Right atrium auricular region (tissue), 2 donors: ENCODE results near the gene PRM3. TPM values are rescaled to one million over a fixed set of nuclear protein-coding genes. Genes with fewer than 3 reads are reported as not detected.

ENCODE experiments used
- DNase-seq: peaks from one replicate; pipeline ENCODE4 v3.0.0-alpha.2; 2019; ENCODE audit warnings: low spot score
- H3K27ac ChIP-seq, 2 donors: fragments of 200-600 bp; sonication (generic); 1 replicate in 1 of 2; 2 replicates in 1 of 2; pipeline ENCODE4 v1.5.1; 2016 to 2019
- H3K27me3 ChIP-seq, 2 donors: fragments of 200-600 bp; sonication (generic); one replicate each; pipeline versions ENCODE4 v1.5.1 to v1.6.0; 2017 to 2019
- H3K36me3 ChIP-seq: fragments of 200-600 bp; sonication (generic); one replicate; pipeline ENCODE4 v1.5.1; 2016
- H3K4me1 ChIP-seq, 2 donors: fragments of 200-600 bp; sonication (generic); one replicate each; pipeline versions ENCODE4 v1.5.1 to v1.6.0; 2017 to 2019
- H3K4me3 ChIP-seq, 2 donors: fragments of 200-600 bp; sonication (generic); 1 replicate in 1 of 2; 2 replicates in 1 of 2; pipeline ENCODE4 v1.5.1; 2017 to 2019; ENCODE audit warnings: mild to moderate bottlenecking in 1 of 2, moderate library complexity in 1 of 2
- H3K9me3 ChIP-seq, 2 donors: fragments of 200-600 bp; sonication (generic); one replicate each; pipeline ENCODE4 v1.5.1; 2019
- CTCF ChIP-seq, 2 donors: fragments of 200-600 bp; sonication (generic); IDR thresholded peaks; one replicate each; pipeline ENCODE4 v1.5.1; 2019; ENCODE audit warnings: antibody characterized with exemption in 2 of 2
- total RNA-seq, 2 donors: library from RNA; depleted of rRNA; stranded (reverse); fragments of >200 nt; gene quantifications; one replicate each; pipeline ENCODE4 v1.1.0, GENCODE V29; 2016

The PRM3 gene
- not detected for total RNA-seq

- Histone ChIP-seq H3K4me1 (no peaks in the 10 kb centered on the region), H3K4me3 (no peak within 1 kb of the TSS), H3K27ac (no peak within 1 kb of the TSS), H3K9me3 (no peaks in the 10 kb centered on the region), H3K27me3 (no peaks in the 10 kb centered on the region), H3K36me3 (no peaks in the 10 kb centered on the region)
- TF ChIP-seq CTCF (IDR thresholded peaks at IDR 0.05), result no peak
- no peak for DNase-seq
These were observed at the start of gene PRM3 for GRCh38 chr16:11272921-11273720. Gene PRM3, minus strand, starts transcription at chr16:11273629. Its CDS starts 34 bp downstream, at chr16:11273595.

- Histone ChIP-seq H3K4me1 (peaks cover 0 to 2% of the 10 kb centered on the region in 2 donors), H3K27me3 (no peaks in the 10 kb centered on the region), H3K9me3 (no peaks in the 10 kb centered on the region), H3K27ac (no peak overlapping the region), H3K4me3 (no peak overlapping the region), H3K36me3 (no peaks in the 10 kb centered on the region)
- no peak for TF ChIP-seq CTCF (IDR thresholded peaks at IDR 0.05)
- no peak for DNase-seq
These were observed 49.4 kb upstream of the PRM3 start for GRCh38 chr16:11322823-11323222.

- no peaks in the 10 kb centered on the region for H3K36me3 ChIP-seq
- H3K27ac ChIP-seq, result no peak overlapping the region
- DNase-seq, result no peak
- no peaks in the 10 kb centered on the region for H3K9me3 ChIP-seq
- no peak for TF ChIP-seq CTCF (IDR thresholded peaks at IDR 0.05)
- H3K4me1 ChIP-seq, result no peaks in the 10 kb centered on the region
- H3K27me3 ChIP-seq, result no peaks in the 10 kb centered on the region
- no peak overlapping the region for H3K4me3 ChIP-seq
These were observed 48.2 kb upstream of the PRM3 start for GRCh38 chr16:11321662-11322061.

GRCh38 chr16:11320170-11320569 is 46.7 kb upstream of the PRM3 start:
- TF ChIP-seq CTCF (IDR thresholded peaks at IDR 0.05), result no peak
- no peak for DNase-seq

GRCh38 chr16:11319529-11320146 is 46.2 kb upstream of the PRM3 start:
- H3K9me3 ChIP-seq, result no peaks in the 10 kb centered on the region
- no peaks in the 10 kb centered on the region for H3K36me3 ChIP-seq
- no peaks in the 10 kb centered on the region for H3K4me1 ChIP-seq
- H3K27ac ChIP-seq, result no peak overlapping the region
- H3K27me3 ChIP-seq, result no peaks in the 10 kb centered on the region
- TF ChIP-seq CTCF (IDR thresholded peaks at IDR 0.05), result no peak
- no peak overlapping the region for H3K4me3 ChIP-seq
- no peak for DNase-seq

More at GRCh38 chr16:11320170-11320569, 46.7 kb upstream of the PRM3 start:
- Histone ChIP-seq H3K27me3 (no peaks in the 10 kb centered on the region), H3K36me3 (no peaks in the 10 kb centered on the region), H3K4me1 (no peaks in the 10 kb centered on the region), H3K27ac (no peak overlapping the region), H3K9me3 (no peaks in the 10 kb centered on the region), H3K4me3 (no peak overlapping the region)
